ENCODE measurements around the gene CRYBA2. TPM values are rescaled to one million over a fixed set of nuclear protein-coding genes. Genes with fewer than 3 reads are reported as not detected.
A peak's percentile ranks its signal among the peaks of the same experiment; 100 is the strongest.

CRYBA2 gene
- total RNA-seq, 1 donor from 2014 or later: not detected

DNA sequence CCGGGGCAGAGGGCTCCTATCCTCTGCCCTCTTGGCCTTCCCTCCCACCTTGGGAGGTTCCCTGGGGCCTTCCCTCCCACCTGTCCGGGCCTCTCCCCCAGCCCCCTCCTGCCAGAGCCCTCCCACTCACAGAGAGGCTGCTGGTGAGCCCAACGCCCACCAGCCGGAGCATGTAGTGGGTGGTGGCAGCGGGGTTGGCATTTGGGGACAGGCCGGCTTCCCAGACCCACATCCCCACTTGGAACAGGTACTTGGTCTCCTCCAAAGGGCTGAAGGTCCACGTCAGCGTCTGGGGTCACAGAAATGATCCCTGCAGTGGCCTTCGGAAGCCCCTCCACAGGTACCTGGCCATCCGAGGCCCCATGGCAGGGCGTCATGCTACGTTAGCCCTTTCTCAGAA, 28.8 kb upstream of the CRYBA2 start:
- Histone ChIP-seq H3K4me3 (no peak overlapping the region), H3K4me1 (no peaks in the 10 kb centered on the region), H3K27ac (no peak overlapping the region), H3K27me3 (peaks cover 8% of the 10 kb centered on the region), H3K9me3 (no peaks in the 10 kb centered on the region), H3K36me3 (no peaks in the 10 kb centered on the region)
- DNase-seq (no peak), ATAC-seq (no peak)
- TF ChIP-seq, protein P1, sequence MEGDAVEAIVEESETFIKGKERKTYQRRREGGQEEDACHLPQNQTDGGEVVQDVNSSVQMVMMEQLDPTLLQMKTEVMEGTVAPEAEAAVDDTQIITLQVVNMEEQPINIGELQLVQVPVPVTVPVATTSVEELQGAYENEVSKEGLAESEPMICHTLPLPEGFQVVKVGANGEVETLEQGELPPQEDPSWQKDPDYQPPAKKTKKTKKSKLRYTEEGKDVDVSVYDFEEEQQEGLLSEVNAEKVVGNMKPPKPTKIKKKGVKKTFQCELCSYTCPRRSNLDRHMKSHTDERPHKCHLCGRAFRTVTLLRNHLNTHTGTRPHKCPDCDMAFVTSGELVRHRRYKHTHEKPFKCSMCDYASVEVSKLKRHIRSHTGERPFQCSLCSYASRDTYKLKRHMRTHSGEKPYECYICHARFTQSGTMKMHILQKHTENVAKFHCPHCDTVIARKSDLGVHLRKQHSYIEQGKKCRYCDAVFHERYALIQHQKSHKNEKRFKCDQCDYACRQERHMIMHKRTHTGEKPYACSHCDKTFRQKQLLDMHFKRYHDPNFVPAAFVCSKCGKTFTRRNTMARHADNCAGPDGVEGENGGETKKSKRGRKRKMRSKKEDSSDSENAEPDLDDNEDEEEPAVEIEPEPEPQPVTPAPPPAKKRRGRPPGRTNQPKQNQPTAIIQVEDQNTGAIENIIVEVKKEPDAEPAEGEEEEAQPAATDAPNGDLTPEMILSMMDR (IDR thresholded peaks at IDR 0.05): no peak
- intact Hi-C loops (cut with DNase I): loop anchor here (10.0 kb wide), 1 partner anchor 133 kb away; no protein-coding TSS in a partner anchor

DNA sequence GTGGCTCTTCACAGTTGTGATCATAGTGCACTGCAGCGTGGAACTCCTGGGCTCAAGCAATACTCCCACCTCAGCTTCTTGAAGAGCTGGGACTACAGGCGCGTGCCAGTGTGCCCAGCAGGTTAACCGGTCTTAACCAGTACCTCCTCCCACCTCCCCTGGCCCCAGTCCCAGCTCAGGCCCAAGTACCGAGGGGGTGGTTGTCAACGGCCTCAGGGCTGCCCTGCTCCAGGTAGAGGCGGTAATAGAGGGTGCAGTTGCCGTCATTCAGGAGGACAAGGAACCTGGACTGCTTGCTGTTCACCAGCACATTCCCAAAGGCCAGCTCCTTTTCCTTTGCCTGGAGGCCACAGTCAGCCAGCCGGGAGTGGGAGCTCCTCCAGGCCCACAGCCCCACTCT, 28.4 kb upstream of the CRYBA2 start:
- TF ChIP-seq, protein P1 (IDR thresholded peaks at IDR 0.05): no peak
- Histone ChIP-seq H3K27ac (no peak overlapping the region), H3K4me1 (no peaks in the 10 kb centered on the region), H3K36me3 (no peaks in the 10 kb centered on the region), H3K27me3 (peaks cover 8% of the 10 kb centered on the region), H3K4me3 (no peak overlapping the region), H3K9me3 (no peaks in the 10 kb centered on the region)
- DNase-seq (peak; percentile 84), ATAC-seq (peak; percentile 71)
- intact Hi-C loops (cut with DNase I): loop anchor here (10.0 kb wide), 1 partner anchor 133 kb away; no protein-coding TSS in a partner anchor

DNA sequence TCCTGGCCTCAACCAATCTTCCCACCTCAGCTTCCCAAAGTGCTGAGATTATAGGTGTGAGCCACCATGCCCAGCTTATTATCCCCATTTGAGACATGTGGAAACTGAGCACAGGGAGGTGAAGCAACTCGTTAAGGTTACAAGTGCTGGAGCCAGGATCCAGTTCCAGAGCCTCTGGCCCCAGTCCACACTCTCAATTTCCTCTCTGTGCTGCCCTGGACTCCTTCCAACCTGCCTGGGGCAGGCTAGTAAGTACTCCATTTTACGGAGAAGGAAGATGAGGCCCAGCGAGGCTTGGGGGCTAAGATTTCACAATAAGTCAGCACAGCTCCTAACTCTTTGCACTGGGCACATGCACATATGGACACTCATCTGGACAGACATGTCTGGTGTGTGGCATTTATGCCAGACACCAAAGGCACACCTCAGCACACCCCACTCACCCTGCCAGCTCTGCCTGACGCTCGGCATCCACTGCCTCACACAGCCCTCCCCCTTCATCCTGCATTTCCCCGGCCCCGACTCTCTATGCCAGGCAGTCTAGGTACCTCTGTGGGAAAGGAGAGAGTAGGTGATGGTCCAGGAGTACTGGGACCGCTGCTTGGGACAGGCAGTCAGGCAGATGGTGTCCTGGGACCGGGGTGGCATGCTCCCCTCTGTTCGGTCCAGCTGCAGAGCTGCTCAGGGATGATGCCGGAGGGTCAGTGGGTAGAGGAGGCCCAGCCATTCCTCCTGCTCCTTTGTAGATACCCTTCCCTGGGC, 27.6 kb upstream of the CRYBA2 start:
- Histone ChIP-seq H3K27me3 (peaks cover 8% of the 10 kb centered on the region), H3K9me3 (no peaks in the 10 kb centered on the region), H3K4me1 (no peaks in the 10 kb centered on the region), H3K36me3 (no peaks in the 10 kb centered on the region), H3K27ac (no peak overlapping the region), H3K4me3 (no peak overlapping the region)
- ATAC-seq (peak; percentile 15), DNase-seq (no peak)
- intact Hi-C loops (cut with DNase I): loop anchor here (10.0 kb wide), 1 partner anchor 134 kb away; no protein-coding TSS in a partner anchor
- TF ChIP-seq, protein P1 (IDR thresholded peaks at IDR 0.05): no peak

DNA sequence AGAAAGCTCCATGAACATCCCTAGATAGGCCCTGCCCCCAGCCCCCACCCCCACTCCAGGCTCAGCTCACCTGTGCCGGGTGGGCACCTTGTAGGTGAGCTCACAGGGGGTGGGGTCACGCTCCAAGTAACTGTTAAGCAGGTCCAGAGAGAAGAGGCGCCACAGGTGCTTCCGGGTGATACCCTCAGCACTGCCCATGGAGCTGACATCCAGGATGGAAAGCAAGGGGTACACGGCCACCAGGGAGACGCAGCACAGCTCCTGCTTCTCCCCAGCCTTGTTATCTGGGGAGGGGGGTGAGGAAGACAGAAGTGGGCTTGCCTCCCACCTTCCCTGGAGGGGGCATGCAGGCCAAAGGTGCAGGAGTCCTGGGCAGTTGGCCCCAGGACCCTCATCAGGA, 26.2 kb upstream of the CRYBA2 start:
- ATAC-seq (no peak), DNase-seq (no peak)
- TF ChIP-seq, protein P1 (IDR thresholded peaks at IDR 0.05): no peak
- Histone ChIP-seq H3K9me3 (no peaks in the 10 kb centered on the region), H3K27ac (no peak overlapping the region), H3K27me3 (peaks cover 8% of the 10 kb centered on the region), H3K36me3 (no peaks in the 10 kb centered on the region), H3K4me3 (no peak overlapping the region), H3K4me1 (no peaks in the 10 kb centered on the region)
- intact Hi-C loops (cut with DNase I): no loop called here

DNA sequence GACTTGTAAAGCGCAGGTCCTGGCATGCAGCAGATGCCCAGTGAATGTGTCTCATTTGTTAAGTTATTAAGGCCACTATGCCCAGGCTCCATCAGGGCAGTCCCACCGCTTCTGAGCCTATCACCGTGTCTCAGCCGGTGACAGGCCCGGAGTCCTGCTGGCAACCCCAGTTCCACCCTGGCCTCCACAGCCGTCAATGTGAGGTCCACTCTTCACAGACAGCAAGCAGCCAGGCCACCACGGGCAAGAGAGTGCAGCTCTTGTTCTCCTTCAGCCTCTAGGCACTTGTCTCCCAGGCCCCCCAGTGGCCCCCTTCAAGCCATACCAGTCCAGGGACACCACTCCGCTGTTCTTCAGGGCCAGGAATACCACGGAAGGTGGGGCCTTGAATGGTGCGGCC, 25.5 kb upstream of the CRYBA2 start:
- Histone ChIP-seq H3K27ac (no peak overlapping the region), H3K9me3 (no peaks in the 10 kb centered on the region), H3K4me1 (no peaks in the 10 kb centered on the region), H3K36me3 (no peaks in the 10 kb centered on the region), H3K27me3 (peaks cover 8% of the 10 kb centered on the region), H3K4me3 (no peak overlapping the region)
- intact Hi-C loops (cut with DNase I): no loop called here
- TF ChIP-seq, protein P1 (IDR thresholded peaks at IDR 0.05): no peak
- no peak for DNase-seq
- ATAC-seq: no peak
